Panc1 (cell line): ENCODE results near the gene RB1. TPM values are rescaled to one million over a fixed set of nuclear protein-coding genes. Genes with fewer than 3 reads are reported as not detected.

Source experiments
- ATAC-seq: fragments of 200-7000 bp; cut with Tn5 transposase; 2 replicates; pipeline ENCODE4 v1.9.1; 2020; ENCODE audit warnings: mild to moderate bottlenecking, moderate library complexity
- BruUV-seq: library from RNA; stranded (reverse); fragments of 400-500 nt; replicated peaks from 2 replicates; lab custom pipeline; 2021; lab: Mats Ljungman, UMichigan
- CTCF ChIA-PET: fragments of 300-600 bp; sonication (Branson Sonifier 250); formaldehyde crosslinking; loops from one replicate; lab custom pipeline; 2022; ENCODE audit warnings: antibody characterized with exemption; lab: Charles Lee
- POLR2A ChIA-PET: fragments of 300-600 bp; sonication (Branson Sonifier 250); formaldehyde crosslinking; loops from one replicate; lab custom pipeline; 2022; ENCODE audit warnings: antibody characterized with exemption; lab: Charles Lee
- DNase-seq: peaks from one replicate; pipeline ENCODE4 v3.0.0-alpha.2; 2010; ENCODE audit warnings: low read depth, low spot score
- H3K27ac ChIP-seq: 2 replicates; pipeline ENCODE4 v1.5.1; 2011; ENCODE audit warnings: mild to moderate bottlenecking, low read length, inconsistent platforms
- H3K27me3 ChIP-seq: fragments of 200-500 bp; sonication (Bioruptor generic); 2 replicates; pipeline ENCODE4 v1.6.0; 2014; ENCODE audit warnings: low read length, inconsistent platforms; ENCODE audit not compliant: control insufficient read depth, insufficient read depth
- H3K36me3 ChIP-seq: fragments of 200-500 bp; sonication (Bioruptor generic); 2 replicates; pipeline ENCODE4 v1.5.1; 2014; ENCODE audit warnings: inconsistent platforms, mild to moderate bottlenecking, low read length, moderate library complexity; ENCODE audit not compliant: control insufficient read depth, insufficient read depth
- H3K4me1 ChIP-seq: 2 replicates; pipeline ENCODE4 v1.5.1; 2011; ENCODE audit warnings: inconsistent platforms, mild to moderate bottlenecking, low read length, moderate library complexity; ENCODE audit not compliant: control insufficient read depth, insufficient read depth
- H3K4me3 ChIP-seq, 2 experiments: 2 replicates each; pipeline ENCODE4 v1.5.1; 2011 to 2012; ENCODE audit warnings: low read depth in 2 of 2, low read length in 2 of 2, mild to moderate bottlenecking in 2 of 2, inconsistent platforms in 1 of 2, moderate library complexity in 1 of 2
- H3K9me3 ChIP-seq: fragments of 200-500 bp; sonication (Bioruptor generic); 2 replicates; pipeline ENCODE4 v1.5.1; 2014; ENCODE audit warnings: low read depth, mild to moderate bottlenecking, inconsistent platforms, low read length, moderate library complexity; ENCODE audit not compliant: control insufficient read depth, insufficient read depth
- CTCF ChIP-seq: fragments of 450-650 bp; IDR thresholded peaks from 2 replicates; pipeline ENCODE4 v1.5.1; 2017; ENCODE audit warnings: mild to moderate bottlenecking
- POLR2AphosphoS5 ChIP-seq: IDR thresholded peaks from 2 replicates; pipeline ENCODE4 v1.6.1; 2012; ENCODE audit warnings: mild to moderate bottlenecking, low read depth, low read length, moderate library complexity
- SIN3A ChIP-seq: IDR thresholded peaks from 2 replicates; pipeline ENCODE4 v1.6.1; 2012; ENCODE audit warnings: low read depth, mild to moderate bottlenecking, low read length, moderate library complexity, borderline replicate concordance; ENCODE audit not compliant: insufficient read depth
- TCF7L2 ChIP-seq: IDR thresholded peaks from 2 replicates; pipeline ENCODE4 v1.6.1; 2011; ENCODE audit warnings: mild to moderate bottlenecking, low read depth, low read length, inconsistent platforms
- in situ Hi-C: cut with HindIII; loops from 2 replicates; pipeline ENCODE4 v1.10.0; 2016; ENCODE audit warnings: low sequenced_read_pairs, low pct_unique_long_range_greater_than_20kb
- intact Hi-C: fragments of 100-400 bp; cut with micrococcal nuclease; formaldehyde crosslinking; loops from one replicate; pipeline ENCODE4 v1.10.0; 2022; ENCODE audit not compliant: unreplicated experiment
- total RNA-seq: library from RNA; stranded (reverse); gene quantifications from one replicate; pipeline ENCODE4 v1.2.1, GENCODE V29; 2021; ENCODE audit not compliant: unreplicated experiment
- TF ChIP-seq, protein P1 (sequence below), 2 experiments: IDR thresholded peaks; 2 replicates each; pipeline ENCODE4 v1.6.1; 2011 to 2012; ENCODE audit warnings: low read depth in 2 of 2, control low read depth in 1 of 2, low read length in 1 of 2, mild to moderate bottlenecking in 1 of 2, moderate library complexity in 1 of 2; ENCODE audit not compliant: insufficient read depth in 1 of 2

RB1 gene
- total RNA-seq, 1 experiment from 2014 or later, result 36.0 TPM

- CTCF ChIA-PET, result no interaction called here
- BruUV-seq, result no TSS peak
- intact Hi-C loops, result no loop called here
- no peaks in the 10 kb centered on the region for H3K36me3 ChIP-seq
- no peak for ATAC-seq
- H3K9me3 ChIP-seq, result no peaks in the 10 kb centered on the region
- no peaks in the 10 kb centered on the region for H3K27me3 ChIP-seq
- POLR2A ChIA-PET, result no interaction called here
- no peaks in the 10 kb centered on the region for H3K4me1 ChIP-seq
- no peak for TF ChIP-seq SIN3A
- no peak overlapping the region for H3K4me3 ChIP-seq
- H3K27ac ChIP-seq, result no peak overlapping the region
- in situ Hi-C loops, result no loop called here
- DNase-seq, result no peak
Observed at GRCh38 chr13:48393030-48393697, 89.6 kb downstream of the RB1 start.

- Histone ChIP-seq H3K36me3 (no peaks in the 10 kb centered on the region), H3K27me3 (no peaks in the 10 kb centered on the region), H3K4me1 (no peaks in the 10 kb centered on the region), H3K27ac (no peak overlapping the region), H3K4me3 (no peak overlapping the region), H3K9me3 (no peaks in the 10 kb centered on the region)
- ATAC-seq (no peak), DNase-seq (no peak)
- ChIA-PET CTCF (no interaction called here), POLR2A (no interaction called here)
- intact Hi-C loops, result no loop called here
- BruUV-seq, result no TSS peak
- TF ChIP-seq, protein P1, sequence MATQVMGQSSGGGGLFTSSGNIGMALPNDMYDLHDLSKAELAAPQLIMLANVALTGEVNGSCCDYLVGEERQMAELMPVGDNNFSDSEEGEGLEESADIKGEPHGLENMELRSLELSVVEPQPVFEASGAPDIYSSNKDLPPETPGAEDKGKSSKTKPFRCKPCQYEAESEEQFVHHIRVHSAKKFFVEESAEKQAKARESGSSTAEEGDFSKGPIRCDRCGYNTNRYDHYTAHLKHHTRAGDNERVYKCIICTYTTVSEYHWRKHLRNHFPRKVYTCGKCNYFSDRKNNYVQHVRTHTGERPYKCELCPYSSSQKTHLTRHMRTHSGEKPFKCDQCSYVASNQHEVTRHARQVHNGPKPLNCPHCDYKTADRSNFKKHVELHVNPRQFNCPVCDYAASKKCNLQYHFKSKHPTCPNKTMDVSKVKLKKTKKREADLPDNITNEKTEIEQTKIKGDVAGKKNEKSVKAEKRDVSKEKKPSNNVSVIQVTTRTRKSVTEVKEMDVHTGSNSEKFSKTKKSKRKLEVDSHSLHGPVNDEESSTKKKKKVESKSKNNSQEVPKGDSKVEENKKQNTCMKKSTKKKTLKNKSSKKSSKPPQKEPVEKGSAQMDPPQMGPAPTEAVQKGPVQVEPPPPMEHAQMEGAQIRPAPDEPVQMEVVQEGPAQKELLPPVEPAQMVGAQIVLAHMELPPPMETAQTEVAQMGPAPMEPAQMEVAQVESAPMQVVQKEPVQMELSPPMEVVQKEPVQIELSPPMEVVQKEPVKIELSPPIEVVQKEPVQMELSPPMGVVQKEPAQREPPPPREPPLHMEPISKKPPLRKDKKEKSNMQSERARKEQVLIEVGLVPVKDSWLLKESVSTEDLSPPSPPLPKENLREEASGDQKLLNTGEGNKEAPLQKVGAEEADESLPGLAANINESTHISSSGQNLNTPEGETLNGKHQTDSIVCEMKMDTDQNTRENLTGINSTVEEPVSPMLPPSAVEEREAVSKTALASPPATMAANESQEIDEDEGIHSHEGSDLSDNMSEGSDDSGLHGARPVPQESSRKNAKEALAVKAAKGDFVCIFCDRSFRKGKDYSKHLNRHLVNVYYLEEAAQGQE (IDR thresholded peaks at IDR 0.05; ENCODE audit: insufficient read depth in 1 of 2, low read depth in 2 of 2, low read length in 1 of 2), result no peak
- TF ChIP-seq SIN3A, result no peak
- no peak for TF ChIP-seq CTCF
- no peak for TF ChIP-seq TCF7L2
- no peak for TF ChIP-seq POLR2AphosphoS5
- in situ Hi-C loops, result no loop called here
Observed at GRCh38 chr13:48393698-48394085, 90.1 kb downstream of the RB1 start.

DNA sequence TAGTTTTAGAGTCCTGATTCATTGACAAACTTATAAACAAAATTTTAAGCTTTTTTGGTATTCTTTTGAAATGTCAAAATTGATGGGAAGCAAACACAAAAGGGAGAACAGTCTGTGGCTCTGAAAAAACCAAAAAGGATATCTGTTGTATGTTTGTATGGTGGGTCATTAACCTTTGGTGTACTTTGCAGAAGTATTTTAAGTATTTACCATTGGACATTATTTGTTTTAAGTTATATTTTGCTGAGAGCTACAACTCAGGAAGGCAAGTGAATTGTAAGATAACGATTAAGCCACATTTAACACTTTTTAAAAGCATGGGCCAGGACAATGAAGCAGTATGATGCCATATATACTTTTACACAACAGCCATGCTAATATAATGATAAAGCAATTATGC, 94.2 kb downstream of the RB1 start:
- no peak overlapping the region for H3K4me3 ChIP-seq
- no peaks in the 10 kb centered on the region for H3K27me3 ChIP-seq
- TF ChIP-seq TCF7L2 (no peak), SIN3A (no peak), CTCF (no peak), POLR2AphosphoS5 (no peak)
- TF ChIP-seq, protein P1 (IDR thresholded peaks at IDR 0.05; ENCODE audit: insufficient read depth in 1 of 2, low read depth in 2 of 2, low read length in 1 of 2), result no peak
- no peaks in the 10 kb centered on the region for H3K9me3 ChIP-seq
- H3K4me1 ChIP-seq, result peaks cover 16% of the 10 kb centered on the region
- ATAC-seq, result no peak
- no peaks in the 10 kb centered on the region for H3K36me3 ChIP-seq
- intact Hi-C loops (no loop called here), in situ Hi-C loops (no loop called here)
- CTCF ChIA-PET, result no interaction called here
- POLR2A ChIA-PET, result no interaction called here
- BruUV-seq, result no TSS peak
- no peak overlapping the region for H3K27ac ChIP-seq
- no peak for DNase-seq
